Endodermal cell (in vitro differentiated cells): ENCODE measurements around the gene TMEFF1. TPM values are rescaled to one million over a fixed set of nuclear protein-coding genes. Genes with fewer than 3 reads are reported as not detected.

ENCODE experiments used
- DNase-seq: peaks from one replicate; pipeline ENCODE4 v3.0.0-alpha.2; 2017
- H3K27ac ChIP-seq: 2 replicates; pipeline ENCODE4 v1.5.1; 2013; ENCODE audit warnings: mild to moderate bottlenecking, low read depth, low read length, moderate library complexity
- H3K27me3 ChIP-seq: 2 replicates; pipeline ENCODE4 v1.6.1; 2013; ENCODE audit warnings: mild to moderate bottlenecking, low read length, moderate library complexity; ENCODE audit not compliant: insufficient read depth, control insufficient read depth, poor library complexity, severe bottlenecking
- H3K36me3 ChIP-seq: 2 replicates; pipeline ENCODE4 v1.7.0; 2013; ENCODE audit warnings: mild to moderate bottlenecking, low read length, moderate library complexity; ENCODE audit not compliant: control insufficient read depth, insufficient read depth
- H3K4me1 ChIP-seq: one replicate; pipeline ENCODE4 v1.7.0; 2013; ENCODE audit warnings: low read length; ENCODE audit not compliant: control insufficient read depth, insufficient read depth
- H3K4me3 ChIP-seq: 2 replicates; pipeline ENCODE4 v1.5.1; 2013; ENCODE audit warnings: mild to moderate bottlenecking, low read length, moderate library complexity
- H3K9ac ChIP-seq: 2 replicates; pipeline ENCODE4 v1.6.1; 2013; ENCODE audit warnings: mild to moderate bottlenecking, low read length, moderate library complexity; ENCODE audit not compliant: poor library complexity, severe bottlenecking; ENCODE audit errors: extremely low read depth
- H3K9me3 ChIP-seq: 2 replicates; pipeline ENCODE4 v1.6.1; 2013; ENCODE audit warnings: mild to moderate bottlenecking, low read length, moderate library complexity; ENCODE audit not compliant: control insufficient read depth
- H3K27ac Mint-ChIP-seq: 2 replicates; pipeline ENCODE4 v1.8.0; 2020; ENCODE audit warnings: mixed read lengths
- H3K27me3 Mint-ChIP-seq: 2 replicates; pipeline ENCODE4 v1.8.0; 2021; ENCODE audit warnings: mild to moderate bottlenecking, mixed read lengths; ENCODE audit not compliant: insufficient read depth
- H3K36me3 Mint-ChIP-seq: 2 replicates; pipeline ENCODE4 v1.8.0; 2020; ENCODE audit warnings: low read depth, mixed read lengths
- H3K4me1 Mint-ChIP-seq: 2 replicates; pipeline ENCODE4 v1.8.0; 2020; ENCODE audit warnings: mixed read lengths
- H3K4me3 Mint-ChIP-seq: 2 replicates; pipeline ENCODE4 v1.8.0; 2020; ENCODE audit warnings: mild to moderate bottlenecking, moderate library complexity, mixed read lengths
- H3K9me3 Mint-ChIP-seq: 2 replicates; pipeline ENCODE4 v1.8.0; 2020; ENCODE audit warnings: mild to moderate bottlenecking, mixed read lengths
- CTCF ChIP-seq: fragments of 200-600 bp; sonication (generic); conservative IDR thresholded peaks from 2 replicates; pipeline ENCODE4 v1.5.0; 2021; ENCODE audit warnings: antibody characterized with exemption, mild to moderate bottlenecking
- WGBS, 2 experiments: methylation state at CpG; one replicate each; pipeline versions ENCODE4 v1.1.5 to v1.1.7; 2013; ENCODE audit warnings: missing lambda C conversion rate in 2 of 2, mixed read lengths in 1 of 2; ENCODE audit not compliant: insufficient coverage in 1 of 2, insufficient read length in 1 of 2; 5-methylcytosine and 5-hydroxymethylcytosine counted together
- total RNA-seq, 2 donors: library from RNA; stranded (reverse); fragmentation: NEBNext Ultra II Directional in 1 of 2; extraction: Animal tissue kit (Norgen Biotek cat#: 25700) in 1 of 2; gene quantifications; 2 replicates in 1 of 2; 3 replicates in 1 of 2; pipeline ENCODE4 v1.2.1, GENCODE V29; 2021

TMEFF1 gene
- total RNA-seq, 2 donors from 2014 or later: 67.5 to 111 TPM

- peaks cover 9% of the 10 kb centered on the region for H3K36me3 Mint-ChIP-seq
- Histone ChIP-seq H3K36me3 (peaks cover 3% of the 10 kb centered on the region), H3K27me3 (no peaks in the 10 kb centered on the region), H3K9me3 (no peaks in the 10 kb centered on the region), H3K27ac (no peak overlapping the region), H3K4me1 (no peaks in the 10 kb centered on the region), H3K4me3 (no peak overlapping the region), H3K9ac (no peak overlapping the region)
- no peak for DNase-seq
- no peak overlapping the region for H3K4me3 Mint-ChIP-seq
- no peaks in the 10 kb centered on the region for H3K27me3 Mint-ChIP-seq
- peaks cover 9% of the 10 kb centered on the region for H3K4me1 Mint-ChIP-seq
- WGBS, 2 experiments: 94% methylated on average over 3 to 10 of the region's 10 CpGs
- TF ChIP-seq CTCF: no peak
- no peak overlapping the region for H3K27ac Mint-ChIP-seq
- H3K9me3 Mint-ChIP-seq: no peaks in the 10 kb centered on the region
Measured at GRCh38 chr9:100486479-100487176, 13.7 kb downstream of the TMEFF1 start.

GRCh38 chr9:100488177-100488576 is 15.2 kb downstream of the TMEFF1 start:
- H3K27ac Mint-ChIP-seq: no peak overlapping the region
- peaks cover 9% of the 10 kb centered on the region for H3K36me3 Mint-ChIP-seq
- Histone ChIP-seq H3K4me3 (no peak overlapping the region), H3K9ac (no peak overlapping the region), H3K9me3 (no peaks in the 10 kb centered on the region), H3K27ac (no peak overlapping the region), H3K4me1 (no peaks in the 10 kb centered on the region), H3K36me3 (peaks cover 3% of the 10 kb centered on the region), H3K27me3 (no peaks in the 10 kb centered on the region)
- H3K27me3 Mint-ChIP-seq: no peaks in the 10 kb centered on the region
- no peaks in the 10 kb centered on the region for H3K9me3 Mint-ChIP-seq
- no peak for DNase-seq
- peaks cover 19% of the 10 kb centered on the region for H3K4me1 Mint-ChIP-seq
- 97 to 100% methylated on average over 1 of the region's 1 CpG for WGBS, 2 experiments
- TF ChIP-seq CTCF: no peak
- no peak overlapping the region for H3K4me3 Mint-ChIP-seq

GRCh38 chr9:100489836-100490235 is 16.9 kb downstream of the TMEFF1 start:
- DNase-seq: no peak
- H3K4me3 ChIP-seq: no peak overlapping the region
- H3K9ac ChIP-seq: no peak overlapping the region
- Mint-ChIP-seq H3K4me3 (no peak overlapping the region), H3K4me1 (peaks cover 28% of the 10 kb centered on the region), H3K27me3 (no peaks in the 10 kb centered on the region), H3K9me3 (no peaks in the 10 kb centered on the region), H3K36me3 (peaks cover 3% of the 10 kb centered on the region), H3K27ac (no peak overlapping the region)
- H3K27ac ChIP-seq: no peak overlapping the region
- H3K9me3 ChIP-seq: no peaks in the 10 kb centered on the region
- peaks cover 3% of the 10 kb centered on the region for H3K36me3 ChIP-seq
- WGBS, 2 experiments: 78 to 89% methylated on average over 3 to 4 of the region's 4 CpGs
- H3K27me3 ChIP-seq: no peaks in the 10 kb centered on the region
- TF ChIP-seq CTCF: no peak
- H3K4me1 ChIP-seq: no peaks in the 10 kb centered on the region
